Fibroblast of skin of scalp (primary cell): ENCODE data around the gene FADS1.

Source experiments
- DNase-seq: peaks from one replicate; pipeline ENCODE4 v3.0.0-alpha.2; 2013

The FADS1 gene

DNA sequence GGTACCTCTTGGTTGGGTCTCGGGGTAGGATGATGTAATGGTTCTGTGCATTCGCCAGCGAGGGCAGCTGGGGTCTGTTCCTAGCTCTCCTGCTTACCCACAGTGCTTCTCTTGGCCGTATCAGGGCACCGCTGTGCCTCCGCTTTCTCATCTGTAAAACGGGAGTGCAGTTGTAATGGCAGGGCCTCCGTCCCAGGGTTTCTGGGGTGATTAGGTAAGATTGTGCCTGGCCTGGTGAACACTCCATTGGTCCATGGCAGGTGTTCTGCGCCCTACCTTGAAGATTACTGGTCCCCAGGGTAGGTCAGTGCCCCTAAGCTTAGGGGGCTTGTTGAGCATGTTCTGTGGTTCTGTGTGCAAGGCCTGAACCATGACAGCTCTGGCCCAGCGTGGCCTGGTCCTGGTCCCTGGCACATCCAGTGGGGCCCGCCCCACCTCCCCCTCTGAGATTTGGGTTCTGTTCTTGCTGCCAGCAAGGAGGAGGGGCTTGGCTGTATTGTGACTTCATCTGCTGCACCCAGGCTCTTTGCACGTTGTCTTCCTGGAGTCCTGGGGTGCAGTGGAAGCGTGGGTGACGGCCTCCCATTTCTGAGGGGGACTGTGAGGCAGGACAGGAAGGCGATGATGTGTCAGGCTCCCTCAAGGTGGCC lies 59.5 kb downstream of the FADS1 start:
- DNase-seq = no peak

DNA sequence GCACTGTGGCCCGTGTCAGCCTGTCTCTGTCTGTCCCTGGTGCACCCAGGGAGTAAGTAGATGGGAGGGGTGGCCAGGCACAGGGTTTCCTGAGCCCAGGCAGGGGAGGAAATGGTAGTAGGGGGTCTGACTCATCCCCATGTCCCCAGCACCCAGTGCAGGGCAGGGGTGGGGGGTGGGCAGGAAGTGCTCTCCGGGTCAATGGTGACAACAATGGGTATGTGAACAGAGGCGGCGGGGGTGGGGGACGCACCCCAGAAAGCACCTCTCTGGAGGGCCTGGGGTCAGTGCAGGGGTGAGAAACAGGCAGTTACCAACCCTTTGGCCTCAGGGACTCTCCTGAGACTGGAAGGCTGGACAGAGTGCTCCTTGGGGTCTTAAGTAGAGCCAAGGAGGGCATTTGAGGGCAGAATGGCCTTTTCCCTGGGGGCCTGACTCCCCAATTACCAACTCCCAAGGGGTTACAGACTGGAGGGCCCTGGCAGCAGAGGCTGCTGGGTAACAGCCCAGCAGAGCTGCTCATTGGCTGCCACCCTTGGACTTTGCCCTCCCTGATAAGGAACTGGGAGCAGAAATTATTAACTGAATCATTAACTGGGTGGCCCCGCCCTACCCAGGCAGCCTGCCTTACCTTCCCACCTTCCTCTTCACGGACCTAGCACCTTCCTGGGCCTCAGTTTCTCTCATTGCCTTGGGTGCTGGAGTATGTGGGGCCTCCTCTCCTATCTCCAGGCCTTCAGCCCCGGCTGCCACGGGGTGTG lies 60.2 kb downstream of the FADS1 start:
- peak; percentile 78 for DNase-seq

DNA sequence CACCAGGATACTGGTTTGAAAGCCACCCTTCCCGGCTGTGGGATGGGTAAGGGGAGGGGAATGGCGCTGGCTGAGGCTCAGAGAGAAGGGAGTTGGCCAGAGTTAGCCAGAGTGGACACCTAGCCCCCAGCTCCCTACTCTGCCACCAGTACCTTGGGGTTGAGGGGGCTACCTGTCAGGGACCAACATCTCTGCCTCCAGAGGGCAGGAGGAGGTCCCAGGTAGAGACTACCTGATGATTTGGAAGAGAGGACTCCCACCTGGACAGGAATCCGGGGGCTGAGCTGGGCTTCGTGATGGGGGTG lies 60.7 kb downstream of the FADS1 start:
- DNase-seq = no peak

DNA sequence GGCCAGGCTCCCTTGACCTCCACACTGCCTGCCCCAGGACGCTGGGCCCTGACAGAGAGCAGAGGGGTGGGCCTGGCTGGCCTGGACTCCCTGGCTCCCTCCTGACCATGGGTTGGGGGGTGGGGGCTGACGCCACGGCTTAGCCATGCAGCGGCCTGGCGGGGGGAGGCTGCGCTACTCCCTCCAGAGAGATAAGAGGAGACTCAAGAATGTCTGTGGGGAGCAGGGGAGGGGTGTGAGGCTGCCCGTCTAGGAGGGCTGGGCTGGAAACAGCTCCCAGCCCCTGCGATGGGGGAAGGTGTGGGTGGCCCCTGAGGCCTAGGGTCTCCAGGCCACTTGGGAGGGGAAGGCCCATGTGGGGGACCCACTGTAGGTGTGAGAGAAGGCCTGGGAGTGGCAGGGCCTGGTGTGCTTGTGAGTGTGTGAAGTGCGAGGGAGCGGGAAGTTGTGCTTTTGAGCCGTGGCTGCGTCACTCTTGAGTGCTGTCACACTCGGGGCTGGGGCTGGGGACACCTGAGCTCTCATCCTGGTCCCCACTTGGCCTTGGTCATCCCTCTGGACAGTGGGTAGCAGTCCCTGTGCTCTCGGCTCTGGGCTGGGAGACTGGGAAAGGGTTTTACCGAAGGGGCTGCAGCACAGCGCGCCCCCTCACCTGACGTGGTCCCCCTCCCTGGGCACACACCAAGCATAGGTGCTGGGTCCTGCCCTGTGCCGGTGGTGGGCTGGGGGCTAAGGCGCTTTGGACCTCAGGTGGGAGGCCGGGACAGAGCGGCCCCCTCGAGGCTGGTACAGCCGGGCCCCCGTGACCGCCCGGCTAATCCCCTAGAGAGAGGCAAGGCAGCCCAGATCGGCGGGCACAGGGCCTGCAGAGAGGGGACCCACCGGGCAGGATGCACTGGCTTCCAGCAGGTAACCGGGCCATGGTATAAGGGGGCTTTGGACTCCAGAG lies 62.0 kb downstream of the FADS1 start:
- peak; percentile 49 for DNase-seq

DNA sequence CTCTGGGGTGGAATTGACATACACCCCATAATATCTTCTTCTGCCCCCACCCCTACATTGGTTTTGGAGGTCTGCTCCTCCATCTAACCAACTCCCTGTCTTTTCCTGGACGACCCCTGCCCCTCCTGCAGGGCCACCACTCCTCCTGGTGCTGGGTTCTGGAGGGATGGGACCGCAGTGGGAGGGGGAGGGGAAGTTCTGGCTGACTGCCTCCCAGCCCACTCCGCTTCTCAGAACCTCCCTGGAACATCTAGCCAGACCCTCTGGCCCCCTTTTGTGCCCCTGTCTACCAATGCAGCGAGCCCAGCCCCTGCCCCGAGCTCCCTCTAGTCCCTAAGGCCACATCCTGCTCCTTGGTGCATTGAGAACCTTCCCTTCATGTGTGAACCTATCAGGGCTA lies 63.1 kb downstream of the FADS1 start:
- no peak for DNase-seq

DNA sequence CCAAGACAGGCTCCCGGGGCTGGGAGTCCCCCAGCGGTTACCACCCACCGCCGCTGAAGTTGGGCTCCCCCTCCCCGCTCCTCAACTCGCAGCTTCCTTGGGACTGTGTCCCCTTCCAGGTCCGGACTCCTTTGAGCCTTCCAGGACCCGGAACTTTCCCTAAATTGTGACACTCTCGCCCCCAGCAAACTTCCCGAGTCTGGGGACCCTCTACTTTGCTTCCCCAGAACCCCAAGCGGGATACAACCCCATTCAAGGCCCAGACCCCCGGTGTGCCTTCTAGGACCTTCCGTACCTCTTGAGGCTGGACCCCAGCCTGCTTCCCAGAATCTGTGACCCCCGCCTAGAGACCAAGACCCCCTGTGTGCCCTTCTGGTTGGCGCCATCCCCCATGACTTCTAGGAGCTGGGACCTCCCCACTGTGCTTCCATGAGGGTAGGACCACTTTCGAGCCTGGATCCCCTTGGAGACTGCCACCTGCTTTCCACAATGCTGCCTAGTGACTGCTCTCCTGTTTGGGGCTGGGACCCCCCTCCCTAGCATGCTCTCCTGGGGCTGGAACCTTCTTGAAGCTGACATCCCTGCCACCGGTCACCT lies 63.8 kb downstream of the FADS1 start:
- no peak for DNase-seq

DNA sequence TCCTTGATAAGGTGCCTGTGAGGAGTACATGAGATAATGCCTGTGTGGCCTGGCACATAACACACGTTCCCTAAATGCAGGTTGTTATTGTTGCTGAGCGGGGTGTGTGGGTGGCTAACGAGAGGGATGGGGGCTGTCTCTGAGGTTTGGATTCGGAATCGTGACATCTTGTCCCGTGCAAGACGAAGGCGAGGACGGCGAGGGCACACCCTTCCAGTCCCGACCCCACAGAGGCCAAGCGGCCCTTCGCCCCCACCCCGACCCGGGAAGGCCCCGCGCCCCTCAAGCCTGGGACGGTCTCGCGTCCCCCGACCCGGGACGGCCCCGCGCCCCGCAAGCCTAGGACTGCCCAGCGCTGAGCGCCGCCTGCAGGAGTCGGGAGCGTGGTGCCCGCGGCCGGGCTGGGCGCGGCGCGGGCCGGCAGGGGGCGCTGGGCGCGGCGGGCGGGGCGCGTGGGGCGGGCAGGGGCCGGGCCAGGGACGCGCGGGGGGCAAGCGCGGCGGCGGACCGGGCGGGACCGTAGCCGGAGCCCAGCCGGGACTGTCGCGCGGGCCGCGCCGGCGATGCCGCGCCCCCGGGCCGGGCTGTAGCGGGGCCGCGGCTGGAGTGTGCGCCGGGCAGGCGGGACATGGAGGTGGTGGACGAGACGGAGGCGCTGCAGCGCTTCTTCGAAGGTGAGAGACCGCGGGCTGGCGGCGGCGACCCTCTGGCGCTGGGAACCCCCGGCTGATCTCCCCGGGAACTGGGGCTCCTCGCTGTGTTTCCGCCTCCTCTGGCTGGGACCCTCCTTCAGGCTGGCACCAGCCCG lies 64.5 kb downstream of the FADS1 start, which contains the start of gene MYRF:
TSS of gene MYRF (plus strand) at position 520 of the 808 bp plus-strand sequence. CDS start at position 629, 109 bp downstream.
- peak; percentile 55 for DNase-seq

DNA sequence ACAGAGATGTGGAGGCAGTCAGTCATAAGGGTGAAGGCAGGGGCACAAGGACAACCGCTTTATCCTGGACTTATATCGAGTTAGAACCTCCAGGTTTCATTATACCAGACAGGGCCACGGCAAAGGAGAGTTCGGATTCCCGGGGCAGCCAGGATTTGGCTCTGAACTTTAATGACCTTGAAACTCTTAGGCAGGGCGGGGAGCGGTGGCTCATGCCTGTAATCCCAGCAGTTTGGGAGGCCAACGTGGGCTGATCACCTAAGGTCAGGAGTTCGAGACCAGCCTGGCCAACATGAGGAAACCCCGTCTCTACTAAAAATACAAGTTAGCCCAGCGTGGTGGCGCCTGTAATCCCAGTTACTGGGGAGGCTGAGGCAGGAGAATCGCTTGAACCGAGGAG lies 65.4 kb downstream of the FADS1 start:
- DNase-seq = no peak

DNA sequence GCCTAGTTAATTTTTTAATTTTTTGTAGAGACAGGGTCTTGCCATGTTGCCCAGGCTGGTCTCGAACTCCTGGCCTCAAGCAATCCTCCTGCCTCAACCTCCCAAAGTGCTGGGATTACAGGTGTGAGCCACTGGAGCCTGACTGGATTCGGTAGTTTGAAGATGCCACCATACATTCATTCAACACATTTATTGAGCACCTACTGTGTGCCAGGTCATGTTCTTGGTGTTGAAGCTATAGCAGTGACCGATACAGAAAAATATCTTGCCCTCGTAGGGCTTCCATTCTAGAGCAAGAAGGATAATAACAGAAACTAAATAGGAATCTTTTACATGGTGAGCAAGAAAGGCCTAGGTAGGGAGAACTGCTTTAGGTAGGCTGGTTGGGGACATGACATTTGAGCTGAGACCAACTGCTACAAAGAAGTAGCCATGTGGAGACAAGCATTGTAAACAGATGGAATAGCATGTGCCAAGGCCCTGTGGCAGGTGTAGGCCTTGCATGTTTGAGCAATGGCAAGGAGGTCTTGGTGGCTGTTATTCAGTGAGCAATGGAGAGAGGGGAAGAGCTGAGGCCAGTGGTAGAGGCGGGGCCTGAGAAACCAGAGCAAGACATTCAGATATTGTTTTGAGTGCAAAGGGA lies 66.1 kb downstream of the FADS1 start:
- no peak for DNase-seq
